Hematopoietic multipotent progenitor cell treated with erythropoietin and hydrocortisone succinate and interleukin-3 and kit ligand, for 6 days (in vitro differentiated cells): ENCODE results near the gene RAMAC.
"Not testable (repeated sequence)": the region's sequence is repeated elsewhere in the genome, so short reads cannot be mapped to it uniquely, and the experiment has no call there.

ENCODE experiments used
- DNase-seq: peaks from one replicate; pipeline ENCODE4 v3.0.0-alpha.2; 2015

The RAMAC gene

GRCh38 chr15:83015361-83015760, 29.4 kb downstream of the RAMAC start:
- DNase-seq: no peak

DNA sequence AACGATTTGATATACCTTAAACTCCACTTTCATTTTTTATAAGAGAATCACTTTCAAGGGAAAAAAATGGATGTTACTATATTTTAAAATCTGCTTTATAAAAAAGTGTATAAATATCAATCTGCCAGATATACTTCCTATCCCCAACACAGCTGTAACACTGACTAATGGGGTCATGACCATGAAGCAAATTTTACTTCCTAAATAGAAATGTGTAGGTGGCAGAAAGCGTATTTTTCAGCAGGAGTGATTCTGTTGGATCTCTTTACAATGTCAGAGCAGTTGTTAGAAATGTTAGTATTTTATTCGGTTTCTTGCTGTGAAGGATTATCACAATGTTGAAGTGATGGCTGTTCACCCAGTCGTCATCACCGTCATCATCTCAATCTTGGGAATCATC, 30.9 kb downstream of the RAMAC start:
- no peak for DNase-seq

DNA sequence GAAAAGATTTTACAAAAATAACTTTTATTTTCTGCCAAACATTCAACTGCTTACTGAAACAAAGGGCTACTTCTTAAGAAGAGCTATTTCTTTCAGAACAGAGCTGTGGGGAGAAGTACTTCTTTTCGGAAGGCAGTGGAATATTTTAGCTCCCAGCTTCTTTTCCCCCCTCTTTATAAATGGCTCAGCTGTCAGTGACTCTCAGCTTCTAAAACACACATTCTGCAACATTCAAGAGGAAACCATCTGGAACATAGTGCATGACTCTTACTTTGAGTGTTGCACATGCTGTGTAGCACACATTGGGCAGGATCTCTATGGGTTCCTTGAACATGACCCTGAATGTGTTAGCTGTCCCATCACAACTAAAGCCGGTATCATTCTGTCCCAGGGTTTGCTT, 32.4 kb downstream of the RAMAC start:
- DNase-seq: no peak

GRCh38 chr15:83030021-83030420, 44.0 kb downstream of the RAMAC start:
- DNase-seq: no peak

DNA sequence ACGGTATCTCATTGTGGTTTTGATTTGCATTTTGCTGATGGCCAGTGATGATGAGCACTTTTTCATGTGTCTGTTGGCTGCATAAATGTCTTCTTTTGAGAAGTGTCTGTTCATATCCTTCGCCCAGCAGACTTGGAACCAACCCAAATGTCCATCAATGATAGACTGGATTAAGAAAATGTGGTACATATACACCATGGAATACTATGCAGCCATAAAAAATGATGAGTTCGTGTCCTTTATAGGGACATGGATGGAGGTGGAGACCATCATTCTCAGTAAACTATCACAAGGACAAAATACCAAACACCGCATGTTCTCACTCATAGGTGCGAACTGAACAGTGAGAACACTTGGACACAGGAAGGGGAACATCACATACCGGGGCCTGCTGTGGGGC, 45.2 kb downstream of the RAMAC start:
- DNase-seq: not testable (repeated sequence)

- no peak for DNase-seq
Measured at GRCh38 chr15:83036253-83036652, 50.2 kb downstream of the RAMAC start.

DNA sequence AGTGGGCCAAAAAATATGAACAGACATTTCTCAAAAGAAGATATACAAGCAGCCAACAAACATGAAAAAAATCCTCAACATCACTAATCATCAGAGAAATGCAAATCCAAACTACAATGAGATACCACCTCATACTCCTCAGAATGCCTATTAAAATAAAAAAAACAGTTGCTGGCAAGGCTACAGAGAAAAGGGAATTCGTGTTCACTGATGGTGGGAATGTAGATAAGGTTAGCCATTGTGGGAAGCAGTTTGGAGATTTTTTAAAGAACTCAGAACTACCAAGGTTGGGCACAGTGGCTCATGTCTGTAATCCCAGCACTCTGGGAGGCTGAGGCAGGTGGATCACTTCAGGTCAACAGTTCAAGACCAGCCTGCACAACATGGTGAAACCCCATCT, 53.2 kb downstream of the RAMAC start:
- DNase-seq: no peak
